GM18909 (cell line): ENCODE results near the gene VAC14.

Experiments
- ATAC-seq: cut with Tn5 transposase; IDR thresholded peaks from one replicate; pipeline ENCODE4 v1.9.1; 2021; ENCODE audit warnings: mild to moderate bottlenecking; ENCODE audit not compliant: unreplicated experiment, poor library complexity

VAC14 gene

DNA sequence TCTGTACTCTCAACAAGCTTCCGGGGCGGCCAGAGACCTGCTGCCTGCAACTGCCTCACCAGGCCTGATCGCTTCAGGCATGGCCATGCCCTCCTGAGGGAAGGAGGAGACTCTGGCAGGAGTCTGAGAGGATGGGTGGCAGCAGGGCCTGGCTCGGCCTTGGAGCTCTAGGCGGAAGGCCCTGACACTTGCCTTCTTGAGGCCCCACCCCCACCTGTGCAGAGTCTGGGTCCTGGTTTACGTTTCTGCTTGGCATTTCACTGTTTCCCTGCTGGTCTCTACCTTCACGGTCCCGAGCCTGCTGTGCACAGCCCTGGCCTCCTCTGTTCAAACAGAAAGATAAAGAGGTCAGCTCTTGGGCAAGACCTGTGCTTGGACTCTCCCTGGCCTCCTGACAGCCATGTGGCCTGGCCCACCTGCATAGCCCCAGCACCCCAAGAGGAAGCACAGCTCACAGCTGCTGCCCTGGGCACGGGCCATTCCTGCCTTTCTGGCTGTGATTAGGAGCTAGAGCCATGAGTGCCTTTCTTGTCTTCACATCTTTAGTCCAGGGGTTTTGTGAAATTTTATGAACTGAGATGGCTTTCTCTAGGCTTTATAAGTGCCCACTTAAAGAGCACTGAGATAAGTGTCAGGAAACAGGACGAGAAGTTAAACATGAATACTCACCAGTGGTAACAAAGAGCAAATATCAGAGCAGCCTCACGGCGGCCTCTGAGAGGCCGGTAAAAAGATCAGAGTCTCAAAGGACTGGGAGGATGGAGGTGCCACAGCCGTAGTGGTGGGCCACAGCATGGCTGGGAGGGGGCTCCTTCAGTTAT, 89.5 kb downstream of the VAC14 start:
- ATAC-seq, result no peak

DNA sequence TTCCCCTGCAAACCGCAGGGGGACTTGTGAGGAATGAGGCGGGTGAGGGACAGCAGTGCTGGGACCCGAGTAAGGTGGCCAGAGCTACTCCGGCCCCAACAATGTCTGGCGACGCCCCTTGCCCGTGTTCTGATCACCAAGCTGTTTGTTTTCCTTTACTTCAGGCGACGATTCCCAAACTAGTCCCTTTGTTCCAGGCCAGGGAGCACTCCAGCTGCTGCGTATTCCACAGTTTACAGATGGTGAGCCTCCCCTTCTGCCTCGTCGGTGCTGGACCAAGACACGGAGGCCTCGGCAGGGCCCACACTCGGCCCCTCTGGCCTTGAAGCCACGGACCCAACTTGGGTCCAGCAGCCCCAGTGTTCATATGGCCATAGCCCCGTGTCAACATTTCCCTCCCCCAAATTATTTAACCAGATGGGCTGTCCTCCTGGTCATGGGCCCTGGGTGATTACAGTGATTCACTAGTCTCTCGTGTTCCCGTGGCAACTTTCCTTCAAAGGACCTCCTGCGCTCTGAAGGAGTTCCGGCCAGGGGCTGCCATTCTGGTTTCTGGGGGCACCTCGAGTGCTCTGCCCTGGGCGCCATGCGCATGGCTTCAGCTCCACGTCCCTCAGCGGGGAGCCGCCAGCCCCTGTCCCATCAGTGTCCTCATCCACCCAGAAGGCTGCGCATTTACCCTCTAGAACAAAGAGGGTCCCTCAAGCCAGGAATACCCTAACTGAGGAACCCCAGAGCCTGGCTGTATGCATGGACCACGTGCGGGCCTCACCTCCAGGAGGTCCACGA, 90.3 kb downstream of the VAC14 start:
- no peak for ATAC-seq

DNA sequence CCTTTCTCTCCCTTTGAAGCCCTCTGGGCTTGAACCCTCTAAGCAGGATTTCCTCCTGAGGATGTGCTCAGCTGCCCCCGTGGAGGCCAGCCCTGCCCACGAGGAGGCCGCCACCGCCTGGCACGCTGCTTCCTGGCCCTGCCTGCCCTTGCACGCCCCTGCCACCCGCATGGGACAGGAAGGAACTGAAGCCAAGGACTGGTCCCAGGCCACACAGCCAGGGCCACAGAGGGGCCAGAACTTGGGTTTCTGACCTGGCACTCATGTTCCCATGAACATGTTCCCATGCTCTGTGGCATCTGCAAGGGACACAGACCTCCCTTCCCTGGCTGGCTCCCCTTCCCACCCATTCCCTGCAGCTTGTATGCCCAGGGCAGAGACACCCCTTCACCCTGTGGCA, 91.0 kb downstream of the VAC14 start:
- no peak for ATAC-seq

DNA sequence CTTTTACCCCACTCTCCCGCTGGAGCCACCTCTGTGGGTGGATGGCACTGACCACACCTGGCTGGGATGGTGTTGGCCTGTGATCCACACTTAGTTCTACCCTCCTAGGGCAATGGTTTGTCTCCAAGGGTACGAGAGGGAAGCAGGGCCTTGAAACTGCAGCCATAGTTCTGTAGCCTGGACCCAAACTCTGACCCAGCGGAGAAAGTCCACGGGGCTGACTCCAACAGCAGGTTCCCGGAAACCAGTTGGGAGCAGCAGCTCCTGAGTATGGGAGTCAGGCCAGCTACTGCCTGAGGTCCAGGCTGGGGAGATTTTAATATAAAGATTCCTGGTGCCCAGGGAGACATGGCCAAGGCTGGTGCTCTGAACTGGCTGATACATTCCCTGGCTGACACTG, 91.5 kb downstream of the VAC14 start:
- no peak for ATAC-seq

DNA sequence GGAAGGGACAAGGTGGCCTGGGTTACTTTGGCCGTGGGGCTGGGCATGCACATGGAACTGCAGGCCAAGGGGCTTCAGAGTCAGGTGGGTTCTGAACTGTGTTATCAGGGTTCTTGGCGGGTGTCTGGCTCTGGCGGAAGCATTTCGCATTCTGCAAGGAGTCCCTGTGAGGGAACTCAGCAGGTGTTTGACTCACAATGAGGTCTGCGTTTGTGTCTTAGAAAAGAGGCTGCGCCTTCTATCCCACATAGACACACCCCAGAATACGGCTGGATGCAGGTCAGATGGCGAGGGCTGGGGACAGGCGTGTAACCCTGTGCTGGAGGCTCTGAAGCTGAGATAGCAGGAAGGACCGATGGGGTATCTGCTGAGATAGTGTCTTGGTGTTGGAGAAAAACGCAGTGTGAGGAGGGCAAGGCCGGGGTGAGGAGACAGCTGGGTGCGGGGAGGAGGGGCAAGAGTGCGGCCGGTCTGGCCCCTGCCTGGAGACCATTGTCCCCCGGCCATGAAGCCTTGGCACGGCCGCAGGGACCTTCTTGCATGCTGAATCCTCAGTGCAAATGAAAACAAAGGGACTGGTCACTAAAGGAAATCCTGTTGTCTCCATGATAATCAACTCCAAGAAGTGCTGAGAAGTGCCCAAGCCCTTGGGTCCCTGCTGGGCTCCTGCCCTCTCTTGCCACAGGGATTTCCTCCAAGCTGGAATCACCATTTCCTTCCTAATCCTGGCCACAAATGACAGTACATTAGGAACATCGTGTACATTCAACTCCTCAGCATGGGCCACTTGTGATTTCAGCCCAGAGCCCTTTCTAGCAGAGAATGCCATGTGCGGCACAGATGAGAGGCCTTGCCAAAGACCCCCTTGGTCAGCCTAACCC, 92.4 kb downstream of the VAC14 start:
- ATAC-seq, result no peak

DNA sequence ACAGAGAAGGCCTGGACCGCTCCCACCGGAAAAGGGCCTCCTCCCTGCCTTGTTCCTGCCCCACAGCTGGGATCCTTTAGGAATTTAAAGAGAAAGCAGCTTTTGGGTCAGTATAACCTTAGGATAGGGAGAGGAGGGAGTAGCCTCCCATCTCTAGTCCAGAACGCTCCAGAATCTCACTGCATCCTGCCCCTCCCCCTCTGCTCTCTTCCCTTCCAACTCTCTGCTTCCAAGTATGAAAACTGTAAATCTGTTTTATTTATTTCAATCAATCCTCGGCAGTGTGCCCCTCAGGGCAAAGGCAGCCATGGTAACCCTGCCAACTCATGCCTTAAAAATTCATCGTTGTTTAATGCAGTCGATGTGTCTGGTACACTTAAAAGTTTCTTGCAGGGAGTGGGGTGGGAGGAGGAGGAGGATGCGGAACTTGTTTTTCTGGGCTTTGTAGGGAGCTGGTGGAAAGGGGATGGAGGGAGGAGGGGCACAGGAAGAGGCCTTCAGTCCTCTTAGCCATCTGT, 94.0 kb downstream of the VAC14 start:
- no peak for ATAC-seq

DNA sequence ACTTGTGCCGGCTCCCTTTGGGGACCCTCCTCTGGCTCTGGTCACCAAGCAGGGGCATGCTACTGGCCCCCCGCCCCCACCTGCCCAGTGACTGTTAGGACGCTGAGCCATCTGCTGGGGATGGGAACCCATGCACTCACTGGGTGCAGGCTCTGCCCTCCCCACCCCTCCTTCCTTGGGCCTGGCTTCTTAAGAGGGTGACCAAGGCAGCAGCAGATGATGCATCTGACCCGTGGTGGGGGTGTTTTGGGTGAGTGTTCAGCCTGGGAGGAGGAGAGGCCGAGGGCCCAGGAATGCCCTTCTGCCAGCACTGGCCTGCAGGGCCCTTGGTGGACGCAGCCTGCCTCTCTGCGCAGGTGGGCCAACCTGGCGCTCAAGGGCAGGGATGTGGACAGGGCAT, 95.9 kb downstream of the VAC14 start:
- ATAC-seq, result no peak

DNA sequence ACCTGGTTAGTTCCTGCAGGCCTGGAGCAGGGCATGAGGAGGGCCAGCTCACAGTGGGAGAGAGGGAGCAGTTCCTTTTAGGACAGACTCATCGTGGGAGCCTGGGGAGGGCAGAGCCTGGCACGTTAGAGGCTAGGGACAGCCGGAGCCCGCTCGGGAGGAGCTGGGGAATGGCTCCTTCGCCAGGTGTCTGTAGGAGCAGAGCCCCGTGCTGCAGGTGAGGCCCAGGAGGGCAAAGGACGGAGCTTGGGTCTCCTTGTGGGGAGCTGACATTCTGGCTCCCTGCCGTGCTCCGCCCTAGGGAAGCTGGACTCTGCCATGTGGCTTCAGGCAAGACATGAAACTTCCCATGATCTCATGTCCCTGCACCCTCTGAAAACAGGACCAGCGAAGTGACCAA, 96.4 kb downstream of the VAC14 start:
- no peak for ATAC-seq

DNA sequence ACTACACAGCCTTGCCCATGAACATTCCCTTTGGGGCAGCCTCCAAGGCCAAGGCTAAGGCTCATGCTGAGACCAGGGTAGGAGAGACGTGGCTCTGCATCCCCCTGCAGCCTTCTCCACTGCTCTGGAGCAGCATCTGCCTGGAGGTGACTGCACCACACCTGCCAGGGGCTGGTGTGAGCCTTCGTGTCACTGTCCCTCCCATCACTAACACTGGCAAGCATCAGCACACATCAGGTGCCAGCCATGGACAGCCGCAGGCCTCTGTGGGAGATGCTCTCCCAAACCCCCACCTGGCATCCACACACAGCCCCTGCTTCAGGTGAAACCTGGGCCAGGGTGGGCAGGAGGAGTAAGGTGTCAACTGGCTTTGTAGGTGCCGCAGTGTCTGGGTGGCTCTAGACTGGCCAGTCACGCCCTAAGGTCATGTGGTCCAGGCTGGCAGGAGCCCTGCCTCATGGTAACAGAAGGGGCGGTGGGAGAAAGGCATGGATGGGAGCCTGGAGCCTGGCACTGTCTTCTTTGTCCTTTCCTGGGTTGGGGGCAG, 97.0 kb downstream of the VAC14 start:
- ATAC-seq, result no peak

DNA sequence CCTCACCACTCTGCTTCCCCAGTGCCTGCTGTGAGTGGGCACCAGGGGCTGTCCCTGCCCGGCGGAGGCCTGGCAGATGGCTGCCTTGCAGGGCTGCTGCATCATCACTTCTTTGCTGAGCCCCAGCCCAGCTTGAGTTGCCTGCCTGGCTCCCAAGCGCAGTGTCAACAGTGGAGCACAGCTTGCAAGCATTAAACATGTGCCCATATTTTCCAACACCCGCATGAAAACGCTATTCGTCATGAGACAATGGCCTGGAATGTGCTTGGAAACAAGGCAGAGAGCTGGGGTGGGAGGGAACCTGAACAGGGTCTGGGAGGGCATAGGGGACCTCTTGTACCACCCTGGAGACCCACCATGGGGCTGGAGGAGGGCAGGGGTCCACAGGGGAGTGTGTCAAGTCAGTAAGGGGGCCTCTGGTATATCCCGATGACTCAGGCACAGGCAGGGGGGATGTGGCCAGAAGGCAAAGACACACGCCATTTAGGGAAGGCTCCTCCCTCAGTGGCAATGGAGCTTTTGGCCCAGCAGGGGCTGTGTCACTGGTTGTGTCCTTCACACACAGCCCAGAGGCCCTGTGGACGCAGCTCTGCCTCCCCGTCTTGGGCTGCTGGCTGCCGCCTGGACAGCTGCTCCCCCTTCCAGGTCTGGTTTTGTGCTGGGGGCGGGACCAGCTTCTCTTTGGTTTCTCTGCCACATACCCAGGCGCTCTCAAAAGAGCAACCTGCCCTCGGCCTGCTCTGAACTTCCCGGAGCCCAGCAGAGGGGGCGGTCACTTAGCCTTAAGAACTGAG, 97.7 kb downstream of the VAC14 start:
- no peak for ATAC-seq

DNA sequence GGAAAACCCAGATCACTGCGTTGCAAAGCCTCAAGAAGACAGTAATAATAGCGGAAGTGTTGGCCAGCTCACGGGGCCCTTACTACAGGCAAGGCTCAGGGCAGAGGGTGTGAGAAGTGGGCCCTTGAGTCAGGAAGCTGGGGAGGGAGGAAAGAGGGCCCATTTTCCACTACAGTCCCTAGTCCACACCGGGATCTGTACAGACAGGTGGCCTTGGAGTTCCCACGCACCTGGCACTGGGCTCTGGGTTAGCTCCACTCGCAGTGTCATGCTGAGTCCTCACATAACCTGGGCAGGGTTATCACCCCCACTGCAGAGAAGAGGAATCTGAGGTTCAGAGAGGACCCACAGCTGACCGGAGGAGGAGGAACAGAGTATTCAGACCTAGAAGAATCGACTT, 98.3 kb downstream of the VAC14 start:
- ATAC-seq, result no peak

DNA sequence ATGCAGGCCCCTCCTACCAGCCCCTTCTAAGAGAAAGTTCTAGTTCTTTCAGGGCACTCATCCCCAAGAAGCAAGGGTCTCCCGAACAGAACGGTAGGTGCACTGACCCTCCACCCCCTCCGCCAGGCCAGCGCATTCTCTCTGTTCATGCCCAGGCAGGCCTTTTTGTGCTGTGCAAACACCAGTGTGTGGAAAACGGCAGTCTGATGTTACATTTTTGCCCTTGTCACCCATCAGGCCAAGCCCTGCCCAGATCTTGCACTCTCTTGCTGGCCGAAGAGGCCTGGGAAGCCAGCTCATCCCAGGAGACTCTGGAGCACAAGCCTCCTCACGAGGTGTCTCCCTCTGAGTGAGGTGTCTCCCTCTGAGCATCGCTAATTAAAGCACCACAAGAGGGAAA, 99.0 kb downstream of the VAC14 start:
- ATAC-seq, result no peak

DNA sequence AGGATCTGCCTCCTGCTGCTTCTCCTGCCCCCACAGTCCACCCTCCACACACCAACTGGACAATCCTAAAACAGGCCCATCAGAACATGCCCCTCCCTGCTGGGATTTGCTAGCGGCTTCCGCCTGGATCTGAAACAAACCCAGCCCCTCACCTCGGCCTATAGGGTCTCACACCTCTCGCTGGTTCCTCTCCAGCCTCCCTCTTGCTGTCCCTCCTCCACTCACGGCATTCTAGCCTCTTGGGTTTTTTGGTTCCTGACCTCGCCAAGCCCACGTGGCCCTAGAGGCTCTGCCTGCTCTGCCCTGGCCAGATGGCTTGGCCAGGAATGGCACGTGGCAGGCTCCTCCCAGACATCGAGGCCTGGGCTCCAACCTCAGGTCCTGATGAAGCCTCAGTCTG, 99.4 kb downstream of the VAC14 start:
- ATAC-seq, result no peak

DNA sequence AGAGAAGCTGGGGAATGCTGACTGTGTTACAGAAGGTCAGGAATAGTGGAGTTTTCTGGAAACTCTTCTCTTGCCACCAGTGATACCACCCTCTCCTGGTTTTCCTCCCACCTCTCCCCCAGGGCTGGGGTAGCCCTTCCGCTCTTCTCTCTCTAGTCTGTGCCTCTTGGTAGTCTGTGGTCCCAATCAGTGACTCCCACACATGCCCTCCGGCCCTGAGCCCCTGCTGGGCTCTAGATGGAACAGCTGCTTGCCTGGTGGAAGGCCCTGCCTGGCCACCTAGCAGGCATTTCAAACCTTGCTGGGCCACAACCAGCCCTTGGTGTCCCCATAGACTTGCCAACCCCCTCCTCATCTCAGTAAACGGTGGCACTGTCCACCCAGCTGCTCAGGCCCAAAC, 99.9 kb downstream of the VAC14 start:
- no peak for ATAC-seq

DNA sequence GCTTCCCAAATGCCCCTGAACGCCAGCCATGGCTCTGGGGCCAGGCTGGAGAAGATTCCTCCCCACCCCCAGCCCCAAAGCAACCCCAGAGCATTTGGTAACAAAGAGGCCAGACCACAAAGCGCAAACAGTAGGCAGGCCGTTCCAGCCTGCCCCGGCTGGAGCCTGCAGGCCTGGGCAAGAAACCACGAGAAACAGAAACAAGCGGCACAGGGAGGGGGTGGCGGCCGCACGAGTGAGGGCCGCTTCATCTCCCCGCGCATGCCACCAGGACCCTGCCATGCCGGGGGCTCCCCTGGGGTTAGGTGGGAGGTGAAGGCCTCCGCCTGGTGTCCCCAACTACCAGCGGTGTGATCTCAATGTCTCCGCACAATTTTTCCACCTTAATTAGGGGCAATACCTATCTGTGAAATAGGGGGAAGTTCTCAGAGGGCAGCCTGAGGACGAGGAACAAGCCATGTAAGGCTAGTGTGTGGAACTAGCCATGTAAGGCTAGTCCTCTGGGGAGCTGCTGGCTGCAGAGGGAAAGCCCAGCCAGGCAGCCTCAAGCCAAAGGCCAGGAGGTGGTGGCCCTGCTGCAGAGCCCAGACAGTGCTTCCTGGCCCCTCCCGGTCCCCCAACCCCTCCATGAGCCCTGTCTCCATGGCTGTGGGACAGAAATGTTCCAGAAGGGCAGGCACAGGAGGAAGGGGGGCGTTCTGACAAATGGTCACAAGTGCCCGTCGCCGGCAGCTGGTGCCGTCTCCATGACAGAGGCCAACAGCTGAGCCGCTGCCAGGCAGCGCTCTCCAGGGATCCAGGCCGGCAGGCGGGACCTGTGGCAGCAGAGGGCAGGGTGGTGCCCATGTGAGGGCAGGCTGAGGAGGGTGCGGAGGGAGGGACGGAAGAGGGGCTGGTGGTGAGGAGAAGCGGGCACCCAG, 100.6 kb downstream of the VAC14 start:
- no peak for ATAC-seq

DNA sequence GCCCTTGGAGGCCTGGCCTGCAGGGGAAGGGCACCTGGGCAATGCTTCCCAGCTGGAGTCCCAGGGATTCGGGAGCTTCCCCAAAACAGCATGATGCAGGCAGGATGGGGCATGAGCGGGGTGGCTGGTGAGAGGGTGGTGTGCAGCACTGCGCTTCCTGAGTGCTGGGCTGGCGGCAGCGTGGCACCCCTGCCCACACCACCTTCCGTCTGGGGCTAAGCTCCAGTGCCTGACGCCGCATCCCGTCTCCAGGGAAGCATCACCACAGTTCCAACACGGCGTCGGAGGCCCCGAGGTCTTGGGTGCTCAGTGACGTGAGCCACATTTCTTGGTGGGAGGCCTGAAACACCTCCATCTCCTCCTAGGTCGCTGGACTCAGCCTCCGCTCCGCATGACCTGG, 101.3 kb downstream of the VAC14 start:
- no peak for ATAC-seq

DNA sequence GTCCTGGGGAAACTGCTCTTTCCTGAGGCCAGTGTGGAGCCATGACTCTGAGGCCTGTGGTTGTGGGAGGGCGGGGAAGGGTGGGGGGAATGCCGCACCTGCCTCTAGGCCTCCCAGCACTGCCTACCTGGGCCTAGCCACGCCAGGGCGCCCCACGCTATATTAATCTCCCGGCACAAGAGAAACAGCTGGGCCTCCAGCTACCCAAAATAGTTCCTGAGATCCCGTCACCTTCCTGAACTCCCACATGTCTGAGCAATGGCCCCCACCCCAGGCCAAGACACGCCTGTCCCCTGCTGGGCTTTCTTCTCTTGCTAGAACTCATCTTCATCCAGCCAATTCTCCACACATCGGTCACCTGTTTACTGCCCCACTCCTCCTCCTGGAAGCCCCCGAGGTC, 102.1 kb downstream of the VAC14 start:
- no peak for ATAC-seq

DNA sequence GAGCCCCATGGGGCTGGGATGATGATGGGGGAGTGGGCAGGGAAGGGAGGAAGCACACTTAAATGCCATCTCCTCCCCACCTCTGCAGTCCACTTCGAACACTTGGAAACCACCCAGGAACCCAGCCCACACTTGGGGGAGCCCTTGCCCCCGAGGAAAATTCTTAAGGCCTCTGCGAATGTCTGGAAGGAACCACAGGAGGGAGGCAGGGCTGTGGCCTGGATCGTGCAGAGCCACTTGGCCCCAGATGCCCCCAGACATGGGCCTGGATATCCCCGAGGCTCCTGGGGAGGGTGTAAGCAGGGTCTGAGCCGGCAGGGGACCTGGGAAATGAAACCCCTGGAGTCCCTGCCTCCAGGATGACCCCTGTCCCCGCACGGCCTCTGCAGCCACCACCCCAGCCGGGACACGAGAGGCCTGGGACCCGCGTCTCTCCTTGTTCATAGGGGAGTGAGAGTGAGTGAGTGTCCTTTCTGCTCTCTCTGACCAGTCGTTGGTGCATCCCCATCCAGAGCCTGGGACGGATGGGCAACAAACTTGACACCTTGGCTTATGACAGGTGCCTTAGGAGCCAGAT, 103.3 kb downstream of the VAC14 start:
- no peak for ATAC-seq
